OCI-LY1 (cell line): Measurements from ENCODE around the gene MFSD12.

ENCODE experiments used
- CTCF ChIP-seq: fragments of 200-600 bp; sonication (generic), shearing (Covaris generic); IDR thresholded peaks from 2 replicates; pipeline ENCODE4 v1.5.1; 2017; ENCODE audit warnings: mild to moderate bottlenecking, antibody characterized with exemption, low read length, moderate library complexity, mixed read lengths
- EZH2 ChIP-seq: fragments of 200-600 bp; sonication (generic), shearing (Covaris generic); IDR thresholded peaks from 2 replicates; pipeline ENCODE4 v1.8.0; 2017; ENCODE audit warnings: borderline replicate concordance, mixed run types, mild to moderate bottlenecking, antibody characterized with exemption, low read length, moderate library complexity, mixed read lengths

GRCh38 chr19:3528080-3528479 lies 29.3 kb downstream of the MFSD12 start:
- no peak for TF ChIP-seq CTCF
- no peak for TF ChIP-seq EZH2
